ENCODE data around the gene PCGF3.
"Not testable (repeated sequence)": the region's sequence is repeated elsewhere in the genome, so short reads cannot be mapped to it uniquely, and the experiment has no call there.

PCGF3 gene

DNA sequence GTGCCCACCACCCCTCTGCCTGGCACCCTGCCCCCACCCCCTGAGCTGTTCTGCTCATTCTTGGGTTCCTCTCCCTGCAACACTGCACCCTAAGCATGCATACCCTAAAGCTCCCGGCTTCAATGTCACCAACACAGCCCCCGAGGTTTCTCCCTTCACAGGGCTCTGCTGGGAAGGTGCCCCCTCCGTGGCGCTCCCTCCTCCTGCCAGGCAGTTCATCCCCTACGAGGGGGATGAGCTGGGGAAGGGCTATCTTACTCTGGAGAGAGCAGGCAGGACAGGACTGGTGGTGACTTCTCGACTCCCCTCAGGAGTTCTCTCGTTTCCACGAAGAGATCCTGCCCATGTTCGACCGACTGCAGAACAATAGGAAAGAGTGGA is 38.1 kb upstream of the PCGF3 start:
- no peak for DNase-seq (ENCODE audit: low spot score)

GRCh38 chr4:668219-668618 is 37.4 kb upstream of the PCGF3 start:
- not testable (repeated sequence) for DNase-seq (ENCODE audit: low spot score)

DNA sequence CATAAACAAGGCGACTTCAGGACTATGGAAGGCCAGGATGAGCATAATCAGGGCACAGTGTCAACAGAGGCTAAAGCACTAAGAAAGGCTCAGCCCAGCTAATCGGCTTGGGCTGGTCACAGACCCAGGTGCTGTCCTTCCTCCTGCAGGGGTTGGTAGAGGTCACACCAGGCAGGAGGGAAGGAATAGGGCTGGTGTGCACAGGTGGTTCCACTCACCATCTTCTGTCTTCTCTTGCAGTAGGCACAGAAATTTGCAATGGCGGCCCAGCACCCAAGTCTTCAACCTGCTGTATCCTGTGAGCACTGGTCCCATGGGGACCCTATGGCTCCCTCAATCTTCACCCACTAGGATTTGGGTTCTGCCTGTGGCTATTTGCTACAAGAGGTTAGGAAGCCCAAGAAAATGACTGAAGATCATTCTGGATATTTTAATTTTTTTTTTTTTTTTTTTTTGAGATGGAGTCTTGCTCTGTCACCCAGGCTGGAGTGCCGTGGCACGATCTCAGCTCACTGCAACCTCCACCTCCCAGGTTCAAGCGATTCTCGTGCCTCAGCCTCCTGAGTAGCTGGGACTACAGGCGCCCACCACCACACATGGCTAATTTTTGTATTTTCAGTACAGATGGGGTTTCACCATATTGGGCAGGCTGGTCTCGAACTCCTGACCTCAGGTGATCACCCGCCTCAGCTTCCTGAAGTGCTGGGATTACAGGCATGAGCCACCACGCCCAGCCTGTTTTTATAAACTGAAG is 35.6 kb upstream of the PCGF3 start:
- not testable (repeated sequence) for DNase-seq (ENCODE audit: low spot score)

DNA sequence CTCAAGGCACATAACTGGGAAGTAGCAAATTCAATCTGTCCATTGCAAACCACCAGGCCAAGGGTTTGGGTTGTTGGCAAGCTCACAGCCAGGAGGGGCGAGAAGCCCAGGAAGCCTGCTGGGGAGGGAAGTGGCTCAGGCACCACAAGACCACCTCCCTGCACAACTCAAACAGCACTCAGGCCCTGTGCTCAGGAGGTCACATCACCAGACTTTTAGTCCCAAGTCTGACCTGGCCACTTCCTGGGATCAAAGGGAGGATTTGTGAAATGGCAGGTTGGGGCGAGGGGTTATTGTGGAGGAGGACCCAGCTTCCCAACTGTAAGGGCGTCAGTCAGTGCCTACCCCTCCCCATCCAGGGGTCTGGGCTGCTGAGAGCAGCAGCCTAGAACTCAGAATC is 33.9 kb upstream of the PCGF3 start:
- DNase-seq (ENCODE audit: low spot score), result no peak

DNA sequence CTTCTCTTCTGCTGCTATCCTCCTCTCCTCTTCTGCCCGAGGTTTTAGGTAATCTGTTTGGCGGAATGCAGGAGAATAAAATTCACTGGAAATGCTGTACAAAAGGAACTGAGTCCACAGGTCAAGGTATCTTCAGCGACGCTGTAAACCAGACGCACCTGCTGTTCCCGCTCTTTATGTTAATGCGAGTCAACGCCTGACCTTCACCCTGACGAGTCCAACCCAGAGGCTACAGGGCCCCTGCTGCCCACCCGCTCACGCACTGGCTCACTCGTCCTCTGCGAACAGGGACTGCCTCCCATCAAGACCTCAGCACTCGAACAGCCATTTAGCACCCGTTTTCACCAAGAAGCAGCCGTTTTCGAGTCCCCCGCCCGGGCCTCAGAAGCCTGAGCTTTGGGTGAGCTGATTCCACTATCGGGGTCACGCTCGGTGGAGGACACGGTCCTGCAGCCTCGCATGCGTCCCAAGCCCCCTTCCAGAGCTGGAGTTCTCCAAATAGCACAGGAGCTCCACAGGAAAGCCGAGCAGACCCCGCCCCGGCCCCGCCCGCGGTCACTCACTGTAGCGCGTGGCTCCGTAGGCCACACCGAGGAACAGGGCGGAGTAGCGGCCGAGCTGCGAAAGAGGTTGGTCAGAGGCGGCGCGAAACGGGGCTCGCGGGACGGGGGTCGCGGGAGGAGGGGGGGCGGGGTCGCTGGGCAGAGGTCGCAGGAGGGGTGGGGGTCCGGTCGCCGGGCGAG is 32.1 kb upstream of the PCGF3 start:
- no peak for DNase-seq (ENCODE audit: low spot score)

DNA sequence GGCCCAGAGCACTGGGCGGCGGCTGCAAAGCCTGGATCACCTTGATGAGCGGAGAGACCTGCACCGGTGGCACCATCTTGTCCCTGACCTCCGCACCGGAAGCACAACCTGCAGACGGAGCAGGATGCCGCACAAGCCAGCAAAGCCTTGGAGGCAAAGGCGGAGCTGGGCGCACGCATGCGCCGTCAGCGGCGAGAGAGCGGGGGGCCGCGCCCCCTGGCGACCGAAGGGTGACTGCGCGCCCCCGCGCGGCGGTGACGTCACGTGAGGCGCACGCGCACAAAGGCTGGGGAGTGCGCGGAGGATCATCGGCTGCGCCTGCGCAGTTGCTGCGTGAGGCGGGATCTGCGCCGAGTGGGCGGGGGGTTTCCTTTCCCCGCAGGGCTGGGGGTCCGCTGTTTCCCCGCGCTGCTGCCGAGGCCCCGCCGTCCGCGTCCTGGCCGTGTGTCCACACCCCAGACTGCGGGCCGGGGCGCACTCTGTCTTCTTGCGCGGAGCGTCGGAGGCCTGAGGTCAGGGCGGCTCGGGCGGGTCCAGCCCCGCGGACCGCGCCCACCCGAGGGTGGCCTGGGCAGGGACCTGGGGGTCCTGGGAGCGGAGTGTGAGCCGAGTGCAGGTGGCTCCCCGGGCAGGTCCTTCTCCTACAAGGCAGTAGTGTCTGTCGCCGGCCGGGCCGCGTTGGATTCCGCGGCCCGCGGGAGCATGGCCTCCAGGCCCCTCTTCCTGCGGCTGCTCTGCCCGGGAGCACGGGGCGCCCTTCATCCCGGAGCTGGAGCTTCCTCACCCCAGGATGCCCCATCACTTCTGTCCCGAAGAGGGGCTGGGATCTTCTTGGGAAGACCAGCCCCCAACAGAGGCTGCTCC is 31.2 kb upstream of the PCGF3 start, which contains the start of the genes ATP5ME and MYL5:
TSS of gene ATP5ME (minus strand) at position 105 of the 864 bp plus-strand sequence. CDS start at position 76, 29 bp downstream.
TSS of gene MYL5 (plus strand) at position 371 of the 864 bp plus-strand sequence. CDS start 3,485 bp downstream, outside the sequence.
- peak; percentile 94 for DNase-seq (ENCODE audit: low spot score)

DNA sequence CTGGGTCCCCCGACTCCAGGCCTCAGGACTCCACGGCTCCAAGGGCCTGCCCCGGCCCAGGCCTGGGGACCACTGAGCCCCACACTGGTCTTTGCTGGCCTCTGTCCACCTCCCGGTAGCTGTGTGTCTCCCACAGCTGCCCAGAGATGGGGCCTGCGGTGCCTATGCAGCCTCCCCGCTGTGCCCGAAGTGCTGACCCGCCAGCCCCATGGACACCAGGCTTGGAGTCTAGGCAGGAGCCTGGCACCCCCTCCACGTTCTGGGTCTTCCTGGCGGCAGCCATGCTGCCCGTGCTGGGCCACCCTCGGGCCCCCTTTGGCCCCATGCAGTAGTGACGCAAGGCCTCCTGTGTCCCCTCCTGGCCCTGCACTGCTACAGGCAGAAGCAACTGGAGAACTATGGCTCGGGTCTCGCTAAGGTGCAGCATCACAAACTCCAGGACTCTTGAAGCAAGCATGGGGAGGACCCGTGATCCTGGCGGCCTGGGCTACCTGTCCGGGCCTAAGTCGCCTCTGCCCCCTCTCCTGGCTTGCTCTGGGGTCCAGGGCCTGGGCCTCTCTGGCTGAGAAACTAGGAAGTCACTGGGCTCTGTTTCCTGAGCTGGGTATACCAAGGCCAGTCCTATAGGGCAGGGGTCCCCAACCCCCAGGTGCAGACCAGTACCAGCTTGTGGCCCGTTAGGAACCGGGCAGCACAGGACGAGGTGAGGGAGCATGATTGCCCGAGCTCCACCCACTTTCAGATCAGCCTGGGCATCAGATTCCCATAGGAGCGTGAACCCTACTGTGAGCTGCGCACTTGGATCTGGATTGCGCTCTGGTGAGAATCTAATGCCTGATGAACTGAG is 30.4 kb upstream of the PCGF3 start:
- no peak for DNase-seq (ENCODE audit: low spot score)

DNA sequence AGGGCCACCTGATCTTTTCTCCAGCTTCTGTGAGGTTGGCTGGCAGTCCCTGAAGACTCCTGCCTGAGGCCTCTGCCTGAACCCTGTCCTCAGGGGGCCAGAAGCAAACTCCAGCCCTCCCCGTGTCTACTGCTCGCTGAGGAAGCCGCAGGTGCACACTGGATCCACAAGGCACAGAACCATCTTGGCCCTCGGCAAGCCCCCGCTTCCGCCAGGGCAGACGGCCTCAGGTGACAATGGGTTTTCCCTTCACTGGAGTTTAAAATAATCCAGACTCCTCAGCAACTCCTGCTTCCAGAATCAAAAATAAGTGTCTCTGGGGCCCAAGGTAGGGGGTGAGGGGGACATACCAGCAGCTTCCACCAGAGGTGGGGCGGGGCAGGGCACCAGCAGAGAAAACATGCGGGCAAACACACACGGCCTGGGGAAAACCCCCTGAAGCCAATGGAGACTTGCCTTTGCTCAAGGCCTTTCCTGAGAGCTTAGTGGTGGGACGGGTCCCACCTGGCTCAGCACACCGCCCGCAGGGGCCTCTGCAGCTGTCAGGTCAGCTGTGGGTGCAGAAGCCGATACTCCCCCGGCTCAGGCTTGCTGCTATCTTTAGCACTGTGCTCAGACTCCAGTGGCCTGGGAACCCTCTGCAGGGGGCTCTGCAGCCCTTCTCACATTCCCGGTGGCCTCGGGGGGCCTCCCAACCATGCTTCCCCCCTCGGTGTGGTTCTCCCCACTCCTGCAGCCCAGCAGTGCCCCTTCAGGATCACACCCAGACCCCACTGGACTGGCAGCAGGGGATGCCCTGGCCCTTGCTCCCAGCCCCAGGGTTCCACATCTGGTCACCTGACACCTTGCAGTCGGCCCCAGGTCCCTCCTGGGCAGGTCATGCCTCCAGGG is 29.4 kb upstream of the PCGF3 start:
- DNase-seq (ENCODE audit: low spot score), result no peak

GRCh38 chr4:676871-677235 is 28.8 kb upstream of the PCGF3 start:
- DNase-seq (ENCODE audit: low spot score), result no peak

DNA sequence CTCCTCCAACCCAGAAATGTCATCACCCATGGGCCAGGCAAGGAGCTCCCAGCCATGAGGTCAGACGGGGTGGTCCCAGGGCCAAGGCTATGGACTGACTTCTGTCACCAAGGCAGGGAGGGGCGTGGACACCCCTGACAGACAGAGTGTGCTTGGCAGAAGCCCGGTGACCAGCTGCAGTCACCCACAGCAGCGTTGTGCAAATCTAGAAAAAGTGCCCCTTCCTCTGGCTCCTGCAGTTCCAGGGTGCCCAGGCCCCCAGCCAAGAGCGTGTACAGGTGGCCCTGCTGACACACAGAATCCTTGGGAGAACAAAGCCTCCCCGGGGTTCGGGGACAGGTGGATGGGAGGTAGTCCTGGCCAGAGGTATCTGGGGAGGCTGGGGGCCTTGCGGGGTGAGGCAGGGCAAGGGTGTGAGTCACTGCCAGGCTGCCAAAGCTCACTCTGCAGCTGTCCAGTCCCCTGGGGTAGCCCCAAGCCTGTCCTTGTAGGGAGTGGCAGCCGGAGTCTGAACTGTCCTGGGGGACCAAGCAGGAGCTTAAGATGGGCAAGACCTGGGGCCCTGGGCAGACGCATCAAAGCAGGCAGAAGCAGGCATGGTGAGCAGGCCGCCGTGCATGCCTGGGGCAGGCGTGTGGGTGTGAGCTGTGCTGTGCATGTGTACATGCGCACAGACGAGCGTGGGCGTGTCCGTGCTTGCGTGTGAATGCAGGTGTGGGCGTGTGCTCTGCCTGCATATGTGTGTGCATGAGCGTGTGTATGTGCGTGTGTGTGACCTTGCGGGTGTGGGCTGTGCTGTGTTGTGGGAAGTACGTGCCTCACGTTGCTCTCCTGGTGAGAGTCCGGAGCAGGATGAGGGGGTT is 28.0 kb upstream of the PCGF3 start:
- peak; percentile 51 for DNase-seq (ENCODE audit: low spot score)

- DNase-seq (ENCODE audit: low spot score), result no peak
These were observed 27.1 kb upstream of the PCGF3 start for GRCh38 chr4:678331-679103.

GRCh38 chr4:679104-679481 is 26.5 kb upstream of the PCGF3 start:
- no peak for DNase-seq (ENCODE audit: low spot score)

DNA sequence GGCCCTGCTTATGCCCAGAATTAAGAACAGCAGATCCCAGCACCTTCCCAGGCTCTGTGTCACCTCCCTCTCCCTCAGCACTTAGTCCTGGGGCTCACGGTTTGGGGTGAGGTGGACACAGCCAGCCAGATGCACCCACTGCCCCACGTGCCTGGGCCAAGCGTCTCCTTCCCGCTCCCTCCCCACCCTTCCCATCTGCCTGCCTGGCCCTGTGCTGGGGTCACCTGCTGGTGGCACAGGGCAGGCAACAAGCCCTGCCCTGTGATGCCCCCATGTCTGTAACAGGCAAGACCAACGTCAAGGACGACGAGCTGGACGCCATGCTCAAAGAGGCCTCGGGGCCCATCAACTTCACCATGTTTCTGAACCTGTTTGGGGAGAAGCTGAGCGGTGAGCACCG is 26.0 kb upstream of the PCGF3 start:
- no peak for DNase-seq (ENCODE audit: low spot score)

DNA sequence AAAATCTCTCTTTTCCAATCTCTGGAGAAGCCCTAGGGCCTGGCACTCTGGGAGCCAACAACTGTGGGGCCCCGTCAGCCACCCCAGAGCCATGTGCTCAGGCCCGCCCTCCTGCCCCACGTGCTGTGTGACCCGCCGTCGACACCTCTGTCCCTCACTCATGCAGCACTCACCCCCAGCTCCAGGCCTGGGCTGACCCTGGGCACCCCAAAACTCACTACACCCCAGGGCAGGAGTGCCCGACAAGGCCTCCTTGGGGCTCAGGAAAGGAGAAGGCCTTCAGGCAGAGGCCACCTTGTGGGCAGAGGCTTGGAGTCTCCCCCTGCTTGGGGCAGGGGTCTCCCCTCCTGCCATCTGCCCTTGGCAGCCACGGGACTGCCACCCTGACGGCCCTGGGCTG is 25.5 kb upstream of the PCGF3 start:
- no peak for DNase-seq (ENCODE audit: low spot score)

DNA sequence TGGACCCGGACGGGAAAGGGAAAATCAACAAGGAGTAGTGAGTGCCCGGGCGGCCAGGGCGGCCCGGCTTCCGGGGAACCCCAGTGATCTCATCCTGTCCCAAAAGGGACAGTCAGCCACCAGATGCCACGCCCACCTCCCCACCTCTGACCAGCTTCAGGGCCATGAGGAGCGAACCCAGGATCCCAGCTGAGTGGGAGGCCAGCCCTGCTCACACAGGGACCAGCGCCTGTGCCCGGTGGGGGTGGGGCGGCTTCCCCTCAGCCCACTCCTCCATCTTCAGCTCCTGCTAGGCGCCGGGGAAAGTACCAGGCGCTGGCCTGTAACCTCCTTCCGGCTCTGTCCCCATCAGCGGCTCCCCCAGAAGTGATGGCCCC is 25.1 kb upstream of the PCGF3 start:
- no peak for DNase-seq (ENCODE audit: low spot score)

DNA sequence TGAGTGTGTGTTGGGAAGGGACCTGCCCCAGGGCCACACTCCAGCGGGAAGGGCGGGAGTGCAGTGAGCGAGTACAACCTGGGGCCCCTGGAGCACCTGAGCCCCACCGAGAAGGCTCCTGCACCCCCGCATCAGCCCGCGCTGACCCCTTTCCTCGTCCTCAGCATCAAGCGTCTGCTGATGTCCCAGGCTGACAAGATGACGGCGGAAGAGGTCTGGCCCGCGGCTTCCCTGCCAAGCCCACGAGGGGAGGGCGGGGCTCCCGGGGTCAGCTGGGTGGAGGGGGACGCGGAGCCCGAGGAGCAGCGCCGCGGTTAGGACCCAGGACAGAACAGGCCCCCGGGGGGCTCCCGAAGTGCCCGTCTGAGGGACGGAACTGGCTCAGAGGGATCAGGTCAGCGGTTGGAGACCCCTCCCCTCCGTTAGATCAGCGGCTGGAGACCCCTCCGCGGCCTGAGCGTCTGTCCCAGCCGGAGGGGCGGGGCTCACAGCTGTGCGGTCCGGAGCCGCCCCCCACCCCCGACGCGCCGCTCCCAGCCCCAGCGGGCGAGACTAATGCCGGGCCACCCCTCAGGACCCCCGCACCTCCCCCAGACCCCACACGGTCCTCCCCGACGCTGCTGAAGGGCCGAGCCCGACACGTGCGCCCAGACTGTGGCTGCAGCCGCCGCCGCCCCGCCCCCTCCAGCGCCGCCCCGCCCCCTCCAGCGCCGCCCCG is 24.5 kb upstream of the PCGF3 start:
- DNase-seq (ENCODE audit: low spot score), result peak; percentile 70

GRCh38 chr4:681736-682451 is 23.7 kb upstream of the PCGF3 start:
- no peak for DNase-seq (ENCODE audit: low spot score)
